GM19467 (cell line): Measurements from ENCODE around the gene TUBB1.
A peak's percentile ranks its signal among the peaks of the same experiment; 100 is the strongest.
"Not testable (repeated sequence)": the region's sequence is repeated elsewhere in the genome, so short reads cannot be mapped to it uniquely, and the experiment has no call there.

Experiments used
- ATAC-seq: cut with Tn5 transposase; IDR thresholded peaks from one replicate; pipeline ENCODE4 v1.9.1; 2021; ENCODE audit warnings: mild to moderate bottlenecking, moderate library complexity; ENCODE audit not compliant: unreplicated experiment

Gene TUBB1

DNA sequence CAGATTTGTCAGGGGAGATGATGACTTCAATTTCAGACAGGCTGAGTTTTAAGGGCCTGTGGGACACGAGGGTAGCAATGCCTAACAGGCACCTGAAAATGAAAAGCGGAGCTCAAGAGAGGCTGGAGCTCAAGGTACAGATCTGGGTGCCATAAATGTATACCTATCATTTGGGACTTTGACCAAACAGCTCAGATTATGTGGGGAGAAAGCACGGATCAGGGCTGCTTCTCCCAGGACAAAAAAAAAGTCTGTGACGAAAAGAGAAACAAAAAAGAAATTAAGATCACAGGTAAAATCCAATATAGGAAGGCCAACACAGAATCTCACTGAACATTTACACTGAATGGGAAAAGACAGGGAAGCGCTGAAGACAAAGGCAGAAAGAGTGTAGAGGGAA, 21.4 kb downstream of the TUBB1 start:
- ATAC-seq: no peak

DNA sequence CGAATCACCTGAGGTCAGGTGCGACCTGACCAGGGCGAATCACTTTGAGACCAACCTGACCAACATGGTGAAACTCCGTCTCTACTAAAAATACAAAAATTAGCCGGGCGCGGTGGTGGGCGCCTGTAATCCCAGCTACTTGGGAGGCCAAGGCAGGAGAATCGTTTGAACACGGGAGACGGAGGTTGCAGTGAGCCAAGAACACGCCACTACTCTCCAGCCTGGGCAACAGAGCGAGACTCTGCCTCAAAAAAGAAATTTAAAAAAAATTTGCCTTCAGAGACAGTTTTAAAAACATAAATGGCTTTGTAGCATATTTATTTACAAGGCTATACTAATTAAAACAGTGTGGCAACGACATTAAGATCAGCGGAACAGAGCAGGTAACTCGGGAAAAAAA, 22.3 kb downstream of the TUBB1 start:
- not testable (repeated sequence) for ATAC-seq

DNA sequence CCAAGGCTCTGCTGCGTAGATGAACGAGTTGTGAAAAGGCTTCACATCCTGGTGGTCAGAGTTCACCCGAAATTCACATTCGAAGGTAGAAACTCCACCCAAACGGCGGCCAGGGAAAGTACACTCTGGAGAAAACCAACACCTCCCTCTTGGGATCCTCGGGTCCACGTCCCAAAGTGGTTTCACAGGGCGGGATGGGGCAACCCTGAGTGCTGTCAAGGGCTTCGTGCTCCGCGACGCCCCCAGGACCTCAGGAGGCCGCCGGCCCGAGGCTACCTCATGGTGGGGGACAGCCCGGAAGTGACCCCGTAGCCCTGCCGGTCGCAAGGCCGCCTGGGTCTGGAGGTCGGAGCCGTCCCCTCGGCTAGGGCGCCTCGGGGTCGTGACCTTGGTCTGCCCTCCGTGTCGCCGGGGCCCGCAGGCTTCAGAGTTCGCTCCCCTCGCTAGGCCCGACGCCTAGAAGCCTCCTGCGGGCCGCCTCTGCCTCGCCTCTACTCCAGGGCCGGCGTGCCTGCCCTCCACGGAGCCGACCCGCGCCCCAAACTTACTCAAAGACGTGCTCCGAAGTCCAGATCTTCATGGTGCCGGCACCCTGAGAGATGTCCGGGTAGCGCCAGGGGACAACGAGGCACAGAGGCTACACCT, 23.0 kb downstream of the TUBB1 start, which contains the start of gene PRELID3B:
TSS of gene PRELID3B (minus strand) at position 636 of the 645 bp plus-strand sequence. CDS start at position 580, 56 bp downstream.
- ATAC-seq: peak; percentile 26

- ATAC-seq: peak; percentile 91
These were observed 23.8 kb downstream of the TUBB1 start for GRCh38 chr20:59042796-59043631.

- no peak for ATAC-seq
These were observed 24.5 kb downstream of the TUBB1 start for GRCh38 chr20:59043698-59044097.

- ATAC-seq: no peak
These were observed 25.1 kb downstream of the TUBB1 start for GRCh38 chr20:59044295-59044694.

GRCh38 chr20:59044796-59045195, 25.6 kb downstream of the TUBB1 start:
- no peak for ATAC-seq

DNA sequence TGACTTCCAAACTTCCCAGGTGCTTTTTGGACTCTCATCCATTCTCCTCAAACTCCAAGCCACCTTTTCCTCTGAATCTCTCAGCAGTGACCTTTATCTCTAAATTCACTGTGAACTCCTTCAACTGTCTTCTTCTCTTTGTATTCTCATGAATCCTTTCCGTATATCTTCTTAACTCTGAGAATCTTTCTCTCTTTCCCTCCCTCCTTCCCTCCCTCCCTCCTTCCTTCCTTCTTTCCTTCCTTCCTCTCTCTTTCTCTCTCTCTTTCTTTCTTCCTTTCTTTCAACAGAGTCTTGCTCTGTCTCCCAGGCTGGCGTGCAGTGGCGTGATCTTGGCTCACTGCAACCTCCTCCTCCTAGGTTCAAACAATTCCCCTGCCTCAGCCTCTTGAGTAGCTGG, 27.6 kb downstream of the TUBB1 start:
- ATAC-seq: no peak

GRCh38 chr20:59047938-59048680, 28.9 kb downstream of the TUBB1 start:
- no peak for ATAC-seq

- no peak for ATAC-seq
These were observed 29.4 kb downstream of the TUBB1 start for GRCh38 chr20:59048681-59049030.

DNA sequence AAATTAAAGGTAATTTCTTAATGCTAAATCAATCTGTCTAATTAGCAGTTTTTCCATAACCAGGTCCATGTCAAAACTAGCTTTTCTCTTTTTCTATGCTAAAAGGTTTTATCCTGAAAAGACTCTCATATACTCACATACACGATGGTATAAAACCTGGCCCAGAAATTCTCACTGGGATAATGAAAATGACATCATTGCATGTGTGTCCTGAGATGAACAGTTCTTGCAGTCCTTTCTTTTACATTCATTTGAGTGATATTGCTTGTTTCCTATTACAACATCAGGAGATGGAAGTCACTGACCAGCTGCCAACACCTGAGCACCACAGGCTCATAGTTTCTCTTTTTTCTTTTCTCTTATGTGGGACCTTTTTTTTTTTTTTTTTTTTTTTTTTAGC, 31.2 kb downstream of the TUBB1 start:
- ATAC-seq: no peak

DNA sequence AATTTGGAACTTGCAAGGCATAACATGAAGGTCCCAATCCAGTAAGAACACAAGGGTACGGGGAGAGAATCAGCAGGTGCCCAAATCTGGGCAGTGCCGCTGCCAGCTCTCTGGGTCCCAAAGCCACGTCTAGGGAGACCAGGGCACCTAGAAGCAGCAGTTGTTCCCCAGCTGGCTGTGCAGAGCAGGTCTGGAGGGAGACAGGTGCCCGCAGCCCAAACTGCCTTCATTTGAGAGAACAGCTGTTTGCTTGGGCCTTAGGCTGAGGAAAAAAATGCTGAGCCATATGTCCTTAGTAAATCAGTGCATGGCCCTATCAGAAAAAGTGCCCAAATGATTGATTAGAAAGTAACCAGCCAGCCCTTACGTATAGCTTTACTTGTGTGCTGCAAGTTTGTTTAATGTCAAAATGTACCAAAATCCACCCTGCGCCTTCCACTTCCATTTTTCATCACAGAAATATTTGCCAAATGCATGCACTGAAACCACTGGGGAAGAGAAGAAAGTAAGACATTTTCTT, 32.5 kb downstream of the TUBB1 start:
- no peak for ATAC-seq

DNA sequence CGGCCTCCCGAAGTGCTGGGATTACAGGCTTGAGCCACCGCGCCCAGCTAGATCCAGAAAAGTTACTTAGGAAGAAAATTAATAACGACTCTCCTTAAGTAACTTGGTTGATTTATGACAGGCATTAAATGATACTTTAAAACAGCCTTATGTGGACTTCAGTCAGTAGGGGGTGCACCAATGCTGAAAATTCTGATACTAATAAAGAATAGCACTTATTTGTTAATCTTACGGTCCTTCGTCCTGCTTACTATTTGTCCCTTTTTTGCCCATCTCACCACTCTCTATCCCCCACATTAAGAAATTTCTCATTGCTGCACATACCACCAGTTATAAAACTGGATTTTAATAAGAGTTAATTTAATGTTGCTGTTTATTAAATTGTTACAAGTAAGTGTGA, 36.1 kb downstream of the TUBB1 start:
- no peak for ATAC-seq

DNA sequence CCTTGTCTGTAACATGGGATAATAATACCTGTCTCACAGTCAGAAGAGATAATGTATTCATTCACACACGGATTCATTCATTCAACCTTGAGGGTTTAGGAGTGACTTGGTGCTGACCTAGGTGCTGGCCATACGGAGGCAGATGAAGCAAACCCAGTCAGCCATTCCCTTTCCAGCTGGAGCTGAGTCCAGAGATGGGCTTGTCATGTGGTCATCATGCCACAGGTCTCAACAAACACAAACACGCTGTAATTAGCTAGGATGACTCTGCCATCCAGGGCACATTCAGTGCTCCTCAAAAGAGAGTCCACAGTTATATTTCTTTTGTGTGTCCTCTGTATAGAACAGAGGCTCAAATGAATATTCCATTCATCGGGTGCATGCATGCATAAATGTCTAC, 42.9 kb downstream of the TUBB1 start:
- ATAC-seq: no peak

DNA sequence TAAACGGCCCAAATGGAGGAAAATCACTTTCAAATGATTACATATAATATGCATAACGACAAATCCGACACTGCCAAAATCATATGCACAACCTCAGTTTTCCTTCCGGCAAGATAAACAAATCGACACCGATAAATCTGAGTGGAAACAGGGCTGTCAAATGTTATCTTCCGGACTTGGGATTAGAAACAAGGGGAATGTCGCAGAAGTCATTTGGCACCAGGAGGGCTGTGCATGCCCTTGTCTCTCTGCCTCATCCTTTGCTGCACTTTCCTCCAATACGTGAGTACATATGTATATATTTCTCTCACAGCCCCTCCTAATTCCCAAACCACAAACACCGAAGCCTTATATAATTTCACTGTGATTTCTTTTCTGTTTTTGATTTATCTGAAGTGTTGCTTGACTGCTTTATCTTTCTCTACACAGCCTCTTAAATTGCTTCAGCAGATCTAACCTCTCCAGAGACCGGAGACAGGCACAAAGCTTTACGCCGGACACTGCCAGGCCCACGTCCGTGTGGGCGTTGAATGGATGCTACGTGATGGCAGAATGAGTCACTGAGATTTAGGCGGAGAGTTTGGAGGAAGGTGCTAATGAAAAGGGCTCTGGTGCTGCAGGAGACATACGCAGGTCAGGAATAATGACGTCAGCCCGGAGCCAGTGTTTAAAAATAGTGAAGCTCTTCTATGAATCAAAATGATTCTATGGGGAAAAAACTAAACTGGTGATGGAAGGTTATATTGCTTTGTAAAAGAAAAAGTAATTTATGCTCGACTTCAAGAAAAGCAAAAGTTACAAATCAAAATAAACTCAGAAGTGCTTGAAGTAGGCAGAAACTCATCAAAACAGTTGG, 44.4 kb downstream of the TUBB1 start:
- no peak for ATAC-seq

DNA sequence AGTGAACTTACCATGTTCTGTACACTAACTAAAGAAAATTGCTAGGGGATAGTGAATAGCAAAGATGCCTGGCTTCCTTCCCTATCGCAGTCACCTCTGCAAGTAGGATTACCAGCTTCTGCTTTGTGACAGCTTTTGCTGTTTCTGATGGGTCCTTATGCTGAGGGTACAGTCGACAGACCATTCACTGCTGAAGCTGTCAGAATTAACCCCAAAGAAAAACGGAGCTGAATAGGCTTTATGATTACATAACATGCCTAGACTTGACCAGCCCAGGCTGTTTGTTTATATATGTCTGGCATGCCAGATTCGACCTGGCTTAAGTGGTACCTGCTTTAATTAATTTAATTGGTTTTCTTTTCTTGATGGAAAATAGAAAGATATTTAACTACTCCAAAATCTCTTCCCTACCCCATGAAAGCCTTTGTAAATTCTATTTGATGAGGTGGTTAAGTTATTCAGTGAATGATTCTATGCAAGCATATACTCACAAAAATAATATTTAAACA, 45.0 kb downstream of the TUBB1 start:
- no peak for ATAC-seq

- no peak for ATAC-seq
These were observed 49.3 kb downstream of the TUBB1 start for GRCh38 chr20:59068534-59068933.

DNA sequence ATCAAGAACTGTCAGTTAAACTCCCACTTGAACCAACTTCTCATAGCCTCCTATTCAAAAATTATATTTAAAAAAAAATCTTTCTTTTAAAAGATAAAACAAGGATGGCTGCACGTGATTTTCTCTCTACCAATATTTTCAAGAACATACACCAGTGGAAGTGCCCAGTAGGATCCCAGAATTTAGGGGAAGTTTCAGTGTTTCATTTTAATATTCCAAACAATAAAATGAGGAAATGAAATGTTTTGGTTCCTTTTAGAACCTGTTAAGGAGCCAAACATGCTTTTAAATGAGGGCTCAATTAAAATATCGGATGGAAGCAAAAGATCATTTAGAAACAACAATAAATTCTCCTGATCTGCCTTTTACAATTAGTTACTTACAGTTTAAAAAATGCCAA, 49.8 kb downstream of the TUBB1 start:
- no peak for ATAC-seq

GRCh38 chr20:59071216-59071615, 52.0 kb downstream of the TUBB1 start:
- ATAC-seq: no peak

- no peak for ATAC-seq
These were observed 54.4 kb downstream of the TUBB1 start for GRCh38 chr20:59073582-59073981.
